Stimulated activated CD8-positive, alpha-beta memory T cell treated with anti-CD3 and anti-CD28 coated beads, Interleukin-15, amount 100 ng/mL, for 24 hours (primary cell): ENCODE data around the gene TUFT1.
"Not testable (repeated sequence)": the region's sequence is repeated elsewhere in the genome, so short reads cannot be mapped to it uniquely, and the experiment has no call there.

Source experiments
- DNase-seq: peaks from one replicate; pipeline ENCODE4 v3.0.0-alpha.2; 2020; ENCODE audit warnings: low read depth

The TUFT1 gene

GRCh38 chr1:151618003-151618402, 77.9 kb downstream of the TUFT1 start:
- DNase-seq: no peak

GRCh38 chr1:151618470-151618869, 78.4 kb downstream of the TUFT1 start:
- DNase-seq: no peak

- DNase-seq: not testable (repeated sequence)
These were observed 78.9 kb downstream of the TUFT1 start for GRCh38 chr1:151618996-151619395.

GRCh38 chr1:151619489-151620093, 79.5 kb downstream of the TUFT1 start:
- no peak for DNase-seq

GRCh38 chr1:151620286-151620685, 80.2 kb downstream of the TUFT1 start:
- DNase-seq: no peak

- DNase-seq: no peak
These were observed 81.2 kb downstream of the TUFT1 start for GRCh38 chr1:151621351-151621750.

- no peak for DNase-seq
These were observed 84.7 kb downstream of the TUFT1 start for GRCh38 chr1:151624783-151625182.

GRCh38 chr1:151626740-151627334, 86.7 kb downstream of the TUFT1 start:
- DNase-seq: no peak

- DNase-seq: no peak
These were observed 89.2 kb downstream of the TUFT1 start for GRCh38 chr1:151629278-151629677.
